ENCODE results near the gene KCP.
A peak's percentile ranks its signal among the peaks of the same experiment; 100 is the strongest.

Gene KCP

GRCh38 chr7:128939075-128939860, 28.8 kb upstream of the KCP start:
- ChIA-PET POLR2A (ENCODE audit: low non-redundant PET) (no interaction called here), CTCF (no interaction called here)
- no peak overlapping the region for H3K27ac ChIP-seq
- TF ChIP-seq, protein P1, sequence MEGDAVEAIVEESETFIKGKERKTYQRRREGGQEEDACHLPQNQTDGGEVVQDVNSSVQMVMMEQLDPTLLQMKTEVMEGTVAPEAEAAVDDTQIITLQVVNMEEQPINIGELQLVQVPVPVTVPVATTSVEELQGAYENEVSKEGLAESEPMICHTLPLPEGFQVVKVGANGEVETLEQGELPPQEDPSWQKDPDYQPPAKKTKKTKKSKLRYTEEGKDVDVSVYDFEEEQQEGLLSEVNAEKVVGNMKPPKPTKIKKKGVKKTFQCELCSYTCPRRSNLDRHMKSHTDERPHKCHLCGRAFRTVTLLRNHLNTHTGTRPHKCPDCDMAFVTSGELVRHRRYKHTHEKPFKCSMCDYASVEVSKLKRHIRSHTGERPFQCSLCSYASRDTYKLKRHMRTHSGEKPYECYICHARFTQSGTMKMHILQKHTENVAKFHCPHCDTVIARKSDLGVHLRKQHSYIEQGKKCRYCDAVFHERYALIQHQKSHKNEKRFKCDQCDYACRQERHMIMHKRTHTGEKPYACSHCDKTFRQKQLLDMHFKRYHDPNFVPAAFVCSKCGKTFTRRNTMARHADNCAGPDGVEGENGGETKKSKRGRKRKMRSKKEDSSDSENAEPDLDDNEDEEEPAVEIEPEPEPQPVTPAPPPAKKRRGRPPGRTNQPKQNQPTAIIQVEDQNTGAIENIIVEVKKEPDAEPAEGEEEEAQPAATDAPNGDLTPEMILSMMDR (conservative IDR thresholded peaks at IDR 0.05; ENCODE audit: low read depth) = no peak
- no peak for DNase-seq (ENCODE audit: low spot score)

DNA sequence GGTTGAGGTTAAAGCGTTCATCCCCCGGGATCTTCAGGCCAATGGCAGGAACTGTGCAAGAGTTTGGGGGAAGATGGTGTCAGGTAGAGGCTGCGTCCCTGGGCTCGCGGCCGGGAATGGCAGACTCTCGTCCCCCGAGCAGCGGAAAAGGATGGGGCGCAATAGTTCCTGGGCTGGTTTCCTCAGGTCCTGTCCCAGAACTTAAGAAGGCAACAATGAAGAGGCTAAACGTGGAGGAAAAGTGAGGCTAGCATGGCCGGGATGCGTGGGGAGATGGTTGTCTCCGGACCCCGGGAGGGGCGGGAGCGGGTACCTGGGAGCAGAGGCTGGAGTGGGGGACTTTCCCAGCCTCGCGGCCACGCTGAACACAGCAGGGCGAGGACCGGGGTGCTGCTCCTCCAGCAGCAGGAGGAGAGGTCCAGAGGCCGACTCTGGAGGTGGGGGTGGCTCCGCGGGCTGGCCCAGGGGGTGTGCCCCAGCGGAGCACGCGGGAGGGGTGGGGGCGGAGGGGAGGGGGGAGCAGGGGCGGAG, 28.1 kb upstream of the KCP start:
- CTCF ChIA-PET = no interaction called here
- TF ChIP-seq, protein P1 (conservative IDR thresholded peaks at IDR 0.05; ENCODE audit: low read depth) = no peak
- DNase-seq (ENCODE audit: low spot score) = peak; percentile 7
- POLR2A ChIA-PET (ENCODE audit: low non-redundant PET) = no interaction called here
- H3K27ac ChIP-seq = no peak overlapping the region

- CTCF ChIA-PET = no interaction called here
- H3K27ac ChIP-seq = no peak within 1 kb of the TSS
- peak; percentile 22 for DNase-seq (ENCODE audit: low spot score)
- POLR2A ChIA-PET (ENCODE audit: low non-redundant PET) = no interaction called here
- TF ChIP-seq, protein P1 (conservative IDR thresholded peaks at IDR 0.05; ENCODE audit: low read depth) = no peak
These were observed 27.4 kb upstream of the KCP start, which contains the start of gene IRF5 for GRCh38 chr7:128937647-128938543. Gene IRF5, plus strand, starts transcription at chr7:128937927. Its CDS starts 4,155 bp downstream, at chr7:128942082.

DNA sequence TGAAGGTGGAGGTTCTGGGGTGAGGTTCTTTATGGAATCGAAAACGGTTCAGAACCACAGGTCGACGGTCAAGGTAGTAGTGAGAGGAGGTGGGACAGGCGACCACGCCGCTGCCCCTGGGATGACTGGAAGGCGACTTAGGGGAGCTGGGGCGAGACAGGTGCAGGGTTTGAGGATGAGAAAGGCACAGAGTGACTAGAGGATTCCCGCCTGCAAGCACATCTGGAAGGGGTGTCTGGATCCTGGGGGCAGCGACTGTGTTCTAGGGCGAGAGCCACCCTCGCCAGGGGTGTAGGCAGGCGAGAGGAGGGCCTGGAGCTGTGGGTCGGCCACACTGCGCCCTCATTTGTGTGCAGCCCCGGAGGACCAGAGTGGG, 26.8 kb upstream of the KCP start:
- no peak for DNase-seq (ENCODE audit: low spot score)
- H3K27ac ChIP-seq = no peak overlapping the region
- TF ChIP-seq, protein P1 (conservative IDR thresholded peaks at IDR 0.05; ENCODE audit: low read depth) = no peak
- ChIA-PET POLR2A (ENCODE audit: low non-redundant PET) (no interaction called here), CTCF (no interaction called here)

DNA sequence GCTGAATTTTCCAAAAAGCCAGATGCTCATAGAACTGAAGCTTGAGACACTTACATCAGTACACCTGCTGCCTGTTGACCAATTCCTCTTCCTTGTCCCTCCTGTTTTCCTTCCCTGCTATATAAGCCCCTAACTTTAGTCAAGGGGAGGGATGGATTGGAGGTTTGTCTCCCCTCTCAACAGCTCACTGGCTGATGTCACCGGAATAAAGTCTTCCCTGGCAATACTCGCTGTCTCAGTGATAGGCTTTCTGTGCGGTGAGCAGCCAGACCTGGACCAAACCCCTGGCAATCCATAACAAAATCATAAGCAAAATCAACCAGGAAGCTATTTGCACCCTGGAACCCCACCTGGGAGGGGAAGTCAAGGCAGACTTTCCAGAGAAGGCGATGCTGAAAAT, 26.3 kb upstream of the KCP start:
- no peak overlapping the region for H3K27ac ChIP-seq
- ChIA-PET CTCF (no interaction called here), POLR2A (ENCODE audit: low non-redundant PET) (no interaction called here)
- TF ChIP-seq, protein P1 (conservative IDR thresholded peaks at IDR 0.05; ENCODE audit: low read depth) = no peak
- DNase-seq (ENCODE audit: low spot score) = no peak

DNA sequence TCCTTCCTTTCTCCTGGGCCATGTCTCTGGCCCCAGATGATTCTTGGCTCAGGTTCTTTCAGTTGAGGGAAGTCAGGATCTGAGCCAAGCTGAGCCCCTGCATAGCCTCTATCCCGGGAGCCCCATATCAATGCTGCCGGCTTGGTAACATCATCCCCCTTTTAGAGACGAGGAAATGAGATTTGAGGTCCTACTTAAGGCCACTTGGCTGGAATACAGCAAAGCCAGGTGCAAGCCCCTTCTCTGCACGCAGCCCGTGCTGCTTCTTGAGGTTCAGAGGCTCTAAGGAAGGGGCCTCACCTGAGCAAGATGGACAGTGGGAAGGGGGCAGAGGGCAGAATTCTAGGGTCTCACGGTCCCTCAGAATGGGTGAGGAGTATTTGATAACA, 24.8 kb upstream of the KCP start:
- no peak overlapping the region for H3K27ac ChIP-seq
- POLR2A ChIA-PET (ENCODE audit: low non-redundant PET) = no interaction called here
- DNase-seq (ENCODE audit: low spot score) = no peak
- TF ChIP-seq, protein P1 (conservative IDR thresholded peaks at IDR 0.05; ENCODE audit: low read depth) = no peak
- CTCF ChIA-PET = no interaction called here
